NK-92 (cell line): ENCODE results near the gene HMGCLL1.

Source experiments
- DNase-seq: peaks from one replicate; lab custom pipeline; 2025; ENCODE audit not compliant: unreplicated experiment; lab: John Stamatoyannopoulos, UW

The HMGCLL1 gene

DNA sequence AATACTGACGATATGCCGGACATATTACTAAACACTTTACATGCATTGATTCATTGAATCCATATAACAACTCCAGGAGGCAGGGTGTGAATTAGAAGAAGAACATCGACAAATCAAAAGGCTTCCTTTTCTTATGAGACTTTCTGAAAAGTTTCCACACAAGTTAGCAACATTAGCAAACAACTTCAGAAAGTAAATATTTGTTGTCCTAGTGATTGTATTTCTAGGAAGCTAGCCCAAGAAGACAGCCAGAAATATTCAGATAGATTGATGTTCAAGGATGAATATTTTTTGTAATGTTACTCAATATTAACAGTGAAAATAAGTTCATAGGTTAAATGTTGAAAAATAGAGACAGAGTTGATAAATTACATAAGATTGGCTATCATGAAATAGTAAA, 131.1 kb downstream of the HMGCLL1 start:
- no peak for DNase-seq

DNA sequence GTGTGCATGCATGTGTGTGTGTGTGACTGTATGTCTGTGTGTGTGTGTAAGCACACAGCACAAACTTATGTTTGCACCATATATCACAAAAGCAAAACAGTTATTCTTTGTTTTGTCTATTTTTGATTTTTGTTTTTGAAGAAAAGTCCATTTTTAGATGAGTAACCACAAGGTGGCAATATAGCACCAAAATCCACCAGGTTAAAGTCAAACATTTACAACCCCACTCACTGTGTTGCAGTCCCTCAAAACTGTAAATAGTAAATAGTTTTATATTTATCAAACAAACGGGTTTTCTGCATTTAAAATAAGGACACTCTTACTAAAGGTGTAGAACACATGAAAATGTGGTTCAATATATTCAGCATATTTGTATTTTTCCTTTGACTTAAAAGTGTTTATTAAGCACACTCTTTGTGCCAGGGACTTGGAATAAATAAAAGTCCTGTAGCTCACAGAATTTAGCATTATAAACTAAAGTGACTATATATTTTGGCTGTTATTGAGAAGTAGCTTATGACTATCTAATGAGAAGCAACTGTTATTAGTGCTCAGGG, 133.3 kb downstream of the HMGCLL1 start:
- no peak for DNase-seq

DNA sequence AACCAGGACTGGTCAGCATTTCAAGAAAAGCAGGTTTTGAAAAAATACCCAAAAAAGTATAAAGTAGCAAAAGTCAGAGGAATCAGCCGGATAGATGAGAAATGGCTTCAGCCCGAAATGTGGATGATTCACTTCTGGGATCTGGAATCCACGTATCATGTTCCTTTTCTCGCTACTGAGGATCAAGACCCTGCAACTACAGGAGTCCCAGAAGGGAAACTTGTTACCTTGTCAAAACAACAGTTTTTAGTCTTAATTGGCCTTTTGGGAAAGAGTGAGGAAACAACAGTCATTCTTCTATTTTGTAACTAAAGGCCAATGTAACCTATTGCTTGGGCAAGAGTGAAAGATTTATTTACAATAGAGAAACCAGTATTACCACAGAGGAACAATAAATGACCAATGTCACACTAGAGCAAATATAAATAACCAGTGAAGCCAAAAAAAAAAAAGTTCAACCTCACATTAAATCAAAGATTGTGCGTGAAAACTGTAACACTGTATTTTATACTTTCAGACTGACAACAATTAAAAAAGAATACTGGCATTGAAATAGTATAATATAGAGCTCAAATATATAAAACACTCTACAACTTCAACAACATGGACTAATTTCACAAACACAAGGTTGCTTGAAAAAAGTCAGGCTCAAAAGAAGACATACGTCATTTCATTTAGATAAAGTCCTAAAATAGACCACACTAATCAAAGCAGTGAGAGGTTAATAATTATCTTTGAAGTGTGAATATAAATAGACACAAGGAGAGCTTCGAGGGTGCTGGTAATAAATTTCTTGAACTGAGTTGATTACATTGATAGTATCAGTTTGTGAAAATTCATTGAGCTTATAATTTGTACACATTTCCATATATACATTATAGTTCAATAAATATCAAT, 135.5 kb downstream of the HMGCLL1 start:
- DNase-seq = no peak

DNA sequence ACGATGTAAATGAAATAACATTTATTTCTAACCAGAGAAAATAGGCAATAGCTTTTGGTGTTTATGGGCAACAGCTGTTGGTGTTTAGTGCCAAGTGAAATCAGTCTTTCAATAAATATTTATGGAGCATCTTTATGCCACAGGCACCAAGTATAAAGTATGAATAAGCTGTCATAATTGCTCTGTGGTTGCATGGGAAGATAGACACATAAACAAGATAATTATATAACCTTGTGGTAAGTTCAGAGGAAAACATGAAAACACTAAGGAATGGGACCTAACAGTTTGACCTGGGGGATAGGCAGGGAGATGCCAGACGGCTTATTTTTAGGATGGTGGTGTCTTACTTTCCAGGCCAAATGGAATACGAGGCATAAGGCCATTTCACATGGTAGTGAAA, 140.8 kb downstream of the HMGCLL1 start:
- DNase-seq = no peak

DNA sequence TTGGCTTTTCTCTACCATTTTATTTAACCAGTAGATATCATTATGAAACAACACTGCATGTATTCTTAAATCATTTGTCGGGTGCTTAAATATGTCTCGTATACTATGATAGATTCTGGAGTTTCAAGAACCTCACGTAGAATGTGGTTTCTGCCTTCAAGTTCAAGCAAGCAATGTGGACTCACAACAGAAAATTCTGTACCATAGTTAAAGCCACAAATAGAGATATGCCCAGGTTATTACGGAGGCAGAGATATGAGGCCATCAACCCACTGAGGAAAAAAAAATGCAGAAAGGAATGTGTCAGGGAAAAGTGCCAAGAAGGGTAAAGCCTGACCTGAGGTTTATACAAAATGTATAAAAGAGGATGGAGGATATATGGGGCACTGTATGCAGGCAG, 141.9 kb downstream of the HMGCLL1 start:
- DNase-seq = no peak

DNA sequence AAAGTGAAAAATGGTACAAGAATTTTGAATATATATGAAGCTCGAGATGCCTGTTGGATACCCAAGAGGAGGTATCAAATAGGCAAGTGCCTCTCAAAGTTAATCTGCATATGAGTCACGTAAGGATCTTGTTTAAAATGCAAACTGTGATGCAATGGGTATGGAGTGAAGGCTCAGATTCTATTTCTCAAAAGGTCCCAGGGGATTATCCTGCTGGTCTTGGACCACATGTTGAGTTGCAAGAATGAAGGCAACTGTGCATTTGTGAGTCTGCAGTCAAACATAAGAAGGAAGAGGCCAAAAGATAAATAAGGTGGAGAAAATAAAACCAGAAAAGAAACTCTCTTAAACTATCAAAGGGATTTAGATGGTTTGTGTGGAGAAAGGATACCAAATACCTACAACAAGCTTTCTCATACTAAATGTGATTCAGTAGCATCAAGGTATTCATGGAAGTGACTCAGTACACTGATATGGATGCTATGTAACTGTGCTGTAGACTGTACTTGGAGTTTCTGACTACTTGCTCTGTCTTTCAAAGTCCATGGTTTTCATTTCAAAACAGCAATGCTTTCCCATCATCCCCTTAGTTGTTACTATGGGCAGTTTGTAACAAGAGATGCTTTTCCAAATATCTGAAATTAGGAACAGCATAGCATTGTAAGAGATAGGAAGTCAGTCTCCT, 145.4 kb downstream of the HMGCLL1 start:
- DNase-seq = no peak

DNA sequence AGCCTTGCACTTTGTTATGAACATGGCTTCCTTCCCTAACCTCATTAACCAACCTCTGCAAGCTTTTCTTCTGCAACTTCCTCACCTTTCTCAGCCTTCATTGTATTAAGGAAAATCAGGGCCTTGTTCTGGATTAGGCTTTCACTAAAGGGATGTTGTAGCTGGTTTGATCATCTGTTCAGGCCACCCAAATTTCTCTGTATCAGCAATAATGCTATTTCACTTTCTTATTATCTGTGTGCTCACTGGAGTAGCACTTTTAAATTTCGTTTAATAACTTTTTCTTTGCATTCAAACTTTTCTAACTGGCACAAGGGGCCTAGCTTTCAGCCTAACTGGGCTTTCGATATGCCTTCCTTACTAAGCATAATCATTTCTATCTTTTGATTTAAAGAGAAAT, 155.1 kb downstream of the HMGCLL1 start:
- DNase-seq = no peak

DNA sequence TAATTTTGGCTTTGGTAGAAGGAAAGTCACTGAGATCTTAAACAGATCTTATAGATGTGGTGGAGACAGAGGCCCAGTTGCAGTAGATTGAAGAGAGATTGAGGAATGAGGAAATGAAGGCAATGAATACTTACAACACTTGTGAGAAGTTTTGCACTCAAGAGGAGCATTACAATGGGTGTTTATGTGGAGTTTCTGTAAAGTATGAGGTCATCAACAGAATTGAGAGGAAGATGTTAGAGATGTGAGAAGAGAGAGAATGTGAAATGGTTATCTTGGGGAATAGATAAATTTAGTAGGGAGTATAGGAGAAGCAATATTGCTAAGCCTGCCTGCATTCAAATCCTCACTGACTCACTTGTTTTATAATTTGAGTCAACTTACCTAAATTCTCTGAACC, 168.3 kb downstream of the HMGCLL1 start:
- DNase-seq = no peak

DNA sequence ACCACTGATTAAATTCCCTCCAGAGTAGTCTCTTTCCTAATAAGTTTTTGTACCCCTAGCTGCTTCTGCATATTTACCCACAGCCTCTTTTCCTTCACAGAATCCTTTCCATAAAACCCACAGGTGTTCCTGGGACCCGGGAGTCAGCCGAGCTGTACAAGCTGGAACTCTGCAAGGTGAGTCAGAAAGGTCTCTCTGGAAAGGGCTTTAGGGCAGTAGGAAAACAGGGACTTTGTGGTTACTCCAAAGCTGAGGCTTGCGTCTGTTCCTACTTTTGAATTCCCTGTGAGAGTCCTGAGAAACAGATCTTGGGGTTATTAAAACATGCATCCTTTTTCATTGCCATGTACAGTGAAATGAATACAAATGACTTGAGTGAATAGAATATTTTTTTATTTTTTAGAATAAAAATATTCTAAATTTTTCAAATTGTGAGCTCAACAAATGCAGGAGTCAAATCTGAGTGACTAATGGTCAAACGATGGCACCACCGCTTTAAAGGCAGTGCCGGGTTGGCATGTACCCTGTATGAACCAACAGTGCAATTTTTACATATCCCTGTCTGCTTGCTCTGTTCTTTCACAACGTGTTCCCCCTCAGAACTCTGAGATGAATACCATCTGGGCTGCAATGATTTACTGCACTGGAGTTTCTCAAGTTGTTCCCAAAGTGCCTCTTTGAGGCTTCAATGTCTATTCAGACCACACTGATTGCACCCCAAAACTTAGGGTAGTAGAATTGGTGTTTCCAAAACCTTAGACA, 173.3 kb downstream of the HMGCLL1 start:
- no peak for DNase-seq

DNA sequence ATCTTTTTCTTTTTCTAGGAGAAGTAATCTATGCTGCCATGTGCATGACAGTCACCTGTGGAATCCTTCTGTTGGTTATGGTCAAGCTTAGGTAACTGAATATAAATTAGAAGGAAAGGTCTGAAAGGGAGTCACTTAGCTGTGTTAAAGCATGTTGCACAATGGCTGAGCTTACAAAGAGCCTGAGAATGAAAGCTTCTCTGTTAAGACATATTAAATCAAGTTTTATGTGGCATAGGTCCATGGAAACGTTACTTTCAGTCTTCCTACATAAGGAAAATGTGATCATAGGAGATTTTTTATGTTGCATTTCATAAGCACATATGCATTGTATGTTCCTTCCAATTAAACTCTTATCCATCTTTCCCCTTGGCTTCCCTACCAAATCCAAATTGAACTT, 179.6 kb downstream of the HMGCLL1 start:
- DNase-seq = no peak

DNA sequence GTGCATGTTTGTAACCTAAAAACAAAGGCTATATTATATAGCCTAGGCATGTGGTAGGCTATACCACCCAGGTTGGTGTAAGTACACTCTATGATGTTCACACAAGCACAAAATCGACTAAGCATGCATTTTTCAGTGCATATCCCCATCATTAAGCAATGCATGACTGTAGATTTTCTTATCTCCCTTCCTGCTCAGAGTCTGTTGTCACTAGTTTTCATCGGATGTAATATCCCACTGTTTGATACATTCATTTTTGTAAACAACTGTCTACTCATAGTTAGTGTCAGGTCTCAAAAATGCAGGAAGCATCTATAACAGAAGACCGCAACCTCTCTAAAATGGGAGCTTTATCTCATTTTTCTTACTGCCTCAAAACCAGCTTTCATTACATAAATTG, 181.0 kb downstream of the HMGCLL1 start:
- DNase-seq = no peak

DNA sequence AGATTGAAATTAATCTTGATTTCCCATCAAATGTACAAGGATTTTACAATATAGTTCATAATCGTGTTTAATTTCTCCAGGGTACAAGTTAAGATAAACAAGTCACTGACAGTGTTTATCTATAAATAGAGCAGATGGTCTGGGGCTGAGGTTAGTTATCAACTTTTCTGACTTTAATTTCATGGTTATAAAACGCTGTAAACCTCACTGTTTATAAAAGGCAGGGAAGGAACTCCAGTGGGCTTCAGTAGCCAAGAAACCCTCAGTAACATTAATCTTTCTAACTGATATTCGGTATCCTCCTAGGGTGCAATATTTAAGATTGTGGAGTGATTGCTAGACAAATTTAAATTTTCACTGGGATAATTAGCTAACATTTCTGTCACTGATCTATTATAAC, 183.1 kb downstream of the HMGCLL1 start:
- DNase-seq = no peak

DNA sequence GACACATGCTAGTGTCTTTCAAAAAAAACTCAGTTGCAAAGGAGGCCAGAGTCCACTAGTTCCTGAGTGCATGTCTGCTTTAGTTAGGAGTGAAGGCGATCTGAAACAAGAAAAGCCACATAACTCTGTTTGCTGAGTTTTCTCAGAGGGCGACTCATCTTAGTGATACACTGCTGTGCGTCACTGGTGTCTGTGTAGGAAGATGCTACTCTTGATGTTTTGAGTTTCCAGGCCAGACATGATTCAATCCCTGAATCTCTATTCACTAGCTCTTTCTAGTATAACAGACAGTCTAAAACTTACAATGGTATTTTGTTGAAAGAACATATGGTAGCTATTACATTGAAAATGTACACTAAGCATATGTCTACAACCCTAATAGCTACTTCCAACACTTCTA, 190.8 kb downstream of the HMGCLL1 start:
- no peak for DNase-seq
